ENCODE results near the gene NFIA. TPM values are rescaled to one million over a fixed set of nuclear protein-coding genes. Genes with fewer than 3 reads are reported as not detected.

Gene NFIA
- total and polyA plus RNA-seq, 2 donors (not counting 1 experiment from before 2014, with no cell fraction given): 0.28 to 0.54 TPM

DNA sequence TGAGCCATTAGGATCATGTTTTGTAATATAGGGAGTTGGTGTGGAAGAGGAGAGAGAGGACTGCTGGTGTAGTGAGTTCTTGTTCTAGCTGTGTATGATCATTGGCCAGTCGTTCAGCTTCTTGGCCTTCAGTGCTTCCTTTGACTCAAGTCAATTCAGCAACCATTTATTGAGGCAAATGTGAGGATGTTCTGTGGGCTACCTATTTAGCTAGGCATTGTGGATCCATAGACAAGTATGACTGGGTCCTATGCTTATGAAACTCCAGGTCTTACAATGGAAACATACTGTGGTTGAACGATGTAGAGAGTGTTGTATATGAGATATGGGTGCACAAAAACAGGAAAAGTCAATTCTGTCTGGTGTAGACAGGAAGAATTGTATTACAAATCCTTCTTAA, 41.7 kb downstream of the NFIA start:
- Histone ChIP-seq H3K9me3 (ENCODE audit: control extremely low read depth in 1 of 3, control insufficient read depth in 2 of 3, insufficient read depth in 1 of 3, low read length in 2 of 3) (no peaks in the 10 kb centered on the region), H3K27me3 (replicated peaks in 1 of 4; ENCODE audit: control extremely low read depth in 1 of 4, control insufficient read depth in 3 of 4, insufficient read depth in 4 of 4, low read length in 3 of 4) (no peaks in the 10 kb centered on the region), H2AFZ (ENCODE audit: insufficient read depth, low read depth, low read length, poor library complexity, severe bottlenecking) (no peak overlapping the region), H3K79me2 (ENCODE audit: control insufficient read depth, insufficient read depth, low read length) (no peaks in the 10 kb centered on the region), H3K4me2 (replicated peaks; ENCODE audit: low read depth, low read length, poor library complexity, severe bottlenecking) (no peak overlapping the region), H3K36me3 (replicated peaks in 1 of 2; ENCODE audit: control extremely low read depth in 1 of 2, control insufficient read depth in 1 of 2, extremely low read depth in 1 of 2, insufficient read depth in 2 of 2, low read length in 1 of 2) (no peaks in the 10 kb centered on the region), H4K20me1 (ENCODE audit: control insufficient read depth, insufficient read depth, low read length, poor library complexity, severe bottlenecking) (no peaks in the 10 kb centered on the region), H3K4me1 (ENCODE audit: control insufficient read depth in 2 of 2, insufficient read depth in 2 of 2, low read length in 2 of 2) (no peaks in the 10 kb centered on the region), H3K9ac (ENCODE audit: low read length) (no peak overlapping the region), H3K27ac (ENCODE audit: low read length in 2 of 2) (no peak overlapping the region), H3K4me3 (ENCODE audit: control extremely low read depth in 1 of 5, extremely low read depth in 1 of 5, insufficient read depth in 1 of 5, low read depth in 2 of 5, low read length in 4 of 5) (no peak overlapping the region)
- H3K4me1 Mint-ChIP-seq: no peaks in the 10 kb centered on the region
- intact Hi-C loops (cut with micrococcal nuclease): no loop called here
- DNase-seq (no peak), ATAC-seq (ENCODE audit: low read depth) (no peak)
- no peaks in the 10 kb centered on the region for H3K9me3 Mint-ChIP-seq (ENCODE audit: insufficient read depth)
- POLR2A ChIA-PET: no interaction called here
- TF ChIP-seq EZH2 (IDR thresholded peaks at IDR 0.05; ENCODE audit: borderline replicate concordance, insufficient read depth, low read depth, low read length, poor library complexity, severe bottlenecking): no peak
- TF ChIP-seq, protein P1, sequence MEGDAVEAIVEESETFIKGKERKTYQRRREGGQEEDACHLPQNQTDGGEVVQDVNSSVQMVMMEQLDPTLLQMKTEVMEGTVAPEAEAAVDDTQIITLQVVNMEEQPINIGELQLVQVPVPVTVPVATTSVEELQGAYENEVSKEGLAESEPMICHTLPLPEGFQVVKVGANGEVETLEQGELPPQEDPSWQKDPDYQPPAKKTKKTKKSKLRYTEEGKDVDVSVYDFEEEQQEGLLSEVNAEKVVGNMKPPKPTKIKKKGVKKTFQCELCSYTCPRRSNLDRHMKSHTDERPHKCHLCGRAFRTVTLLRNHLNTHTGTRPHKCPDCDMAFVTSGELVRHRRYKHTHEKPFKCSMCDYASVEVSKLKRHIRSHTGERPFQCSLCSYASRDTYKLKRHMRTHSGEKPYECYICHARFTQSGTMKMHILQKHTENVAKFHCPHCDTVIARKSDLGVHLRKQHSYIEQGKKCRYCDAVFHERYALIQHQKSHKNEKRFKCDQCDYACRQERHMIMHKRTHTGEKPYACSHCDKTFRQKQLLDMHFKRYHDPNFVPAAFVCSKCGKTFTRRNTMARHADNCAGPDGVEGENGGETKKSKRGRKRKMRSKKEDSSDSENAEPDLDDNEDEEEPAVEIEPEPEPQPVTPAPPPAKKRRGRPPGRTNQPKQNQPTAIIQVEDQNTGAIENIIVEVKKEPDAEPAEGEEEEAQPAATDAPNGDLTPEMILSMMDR (IDR thresholded peaks at IDR 0.05): no peak
- peaks cover 10% of the 10 kb centered on the region for H3K27me3 Mint-ChIP-seq
- no peak overlapping the region for H3K27ac Mint-ChIP-seq
- CTCF ChIA-PET: interaction anchor here (1.2 kb wide), 1 partner anchor 74 kb away, joined by 3 read pairs; no protein-coding TSS in a partner anchor
- WGBS (ENCODE audit: insufficient coverage): 71% methylated on average over 1 of the region's 2 CpGs
- H3K4me3 Mint-ChIP-seq: no peak overlapping the region

DNA sequence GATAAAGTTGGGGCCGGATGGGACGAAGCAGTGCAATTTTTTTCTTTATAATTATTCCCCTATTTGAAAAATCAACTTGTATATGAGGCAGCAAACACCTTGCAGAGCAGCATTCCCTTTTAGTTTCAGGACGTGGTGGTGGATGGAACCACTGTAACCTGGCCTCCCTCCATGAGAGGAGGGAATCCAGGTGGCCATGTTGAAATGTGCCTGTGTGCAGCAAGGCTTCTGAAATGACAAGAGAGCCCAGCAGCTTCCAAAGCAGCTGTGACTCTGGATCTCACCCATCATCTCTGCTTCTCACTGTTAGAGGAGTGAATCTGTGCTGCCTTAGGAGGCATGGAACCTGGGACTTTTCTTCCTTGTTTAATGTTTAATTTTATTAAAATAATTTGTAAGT, 42.3 kb downstream of the NFIA start:
- ATAC-seq (ENCODE audit: low read depth) (no peak), DNase-seq (no peak)
- H3K27me3 ChIP-seq (replicated peaks in 1 of 4; ENCODE audit: control extremely low read depth in 1 of 4, control insufficient read depth in 3 of 4, insufficient read depth in 4 of 4, low read length in 3 of 4): no peaks in the 10 kb centered on the region
- no peaks in the 10 kb centered on the region for H3K9me3 ChIP-seq (ENCODE audit: control extremely low read depth in 1 of 3, control insufficient read depth in 2 of 3, insufficient read depth in 1 of 3, low read length in 2 of 3)
- H3K4me3 Mint-ChIP-seq: no peak overlapping the region
- H3K27ac Mint-ChIP-seq: no peak overlapping the region
- no peak for TF ChIP-seq EZH2 (IDR thresholded peaks at IDR 0.05; ENCODE audit: borderline replicate concordance, insufficient read depth, low read depth, low read length, poor library complexity, severe bottlenecking)
- TF ChIP-seq, protein P1 (IDR thresholded peaks at IDR 0.05): no peak
- H4K20me1 ChIP-seq (ENCODE audit: control insufficient read depth, insufficient read depth, low read length, poor library complexity, severe bottlenecking): no peaks in the 10 kb centered on the region
- intact Hi-C loops (cut with micrococcal nuclease): no loop called here
- ChIA-PET POLR2A (no interaction called here), CTCF (interaction anchor here (1.2 to 1.4 kb wide), 2 partner anchors 8 to 75 kb away, joined by 3 to 4 read pairs; no protein-coding TSS in a partner anchor)
- H3K27me3 Mint-ChIP-seq: peaks cover 10% of the 10 kb centered on the region
- no peaks in the 10 kb centered on the region for H3K9me3 Mint-ChIP-seq (ENCODE audit: insufficient read depth)
- H3K4me3 ChIP-seq (ENCODE audit: control extremely low read depth in 1 of 5, extremely low read depth in 1 of 5, insufficient read depth in 1 of 5, low read depth in 2 of 5, low read length in 4 of 5): no peak overlapping the region
- no peak overlapping the region for H3K27ac ChIP-seq (ENCODE audit: low read length in 2 of 2)
- no peaks in the 10 kb centered on the region for H3K36me3 ChIP-seq (replicated peaks in 1 of 2; ENCODE audit: control extremely low read depth in 1 of 2, control insufficient read depth in 1 of 2, extremely low read depth in 1 of 2, insufficient read depth in 2 of 2, low read length in 1 of 2)
- H3K4me1 ChIP-seq (ENCODE audit: control insufficient read depth in 2 of 2, insufficient read depth in 2 of 2, low read length in 2 of 2): no peaks in the 10 kb centered on the region
- WGBS (ENCODE audit: insufficient coverage): no CpG with 5 or more reads among the region's 3 CpGs
- no peak overlapping the region for H2AFZ ChIP-seq (ENCODE audit: insufficient read depth, low read depth, low read length, poor library complexity, severe bottlenecking)
- H3K9ac ChIP-seq (ENCODE audit: low read length): no peak overlapping the region
- H3K79me2 ChIP-seq (ENCODE audit: control insufficient read depth, insufficient read depth, low read length): no peaks in the 10 kb centered on the region
- no peak overlapping the region for H3K4me2 ChIP-seq (replicated peaks; ENCODE audit: low read depth, low read length, poor library complexity, severe bottlenecking)
- no peaks in the 10 kb centered on the region for H3K4me1 Mint-ChIP-seq

All from B cell (primary cell).